GM12892 (cell line): Measurements from ENCODE around the gene SIGLEC7.

Experiments used
- POLR2A ChIP-seq: IDR thresholded peaks from 2 replicates; pipeline ENCODE4 v1.6.1; 2011; ENCODE audit warnings: low read depth, low read length, control low read depth
- POLR2AphosphoS5 ChIP-seq: IDR thresholded peaks from 2 replicates; pipeline ENCODE4 v1.6.1; 2011; ENCODE audit warnings: low read depth, low read length, control low read depth

GRCh38 chr19:51161867-51162496 is 19.9 kb downstream of the SIGLEC7 start:
- TF ChIP-seq POLR2A (no peak), POLR2AphosphoS5 (no peak)
